GM21367 (cell line): ENCODE measurements around the gene NTNG2.

Experiments used
- ATAC-seq: cut with Tn5 transposase; IDR thresholded peaks from one replicate; pipeline ENCODE4 v1.9.1; 2021; ENCODE audit not compliant: unreplicated experiment

NTNG2 gene

DNA sequence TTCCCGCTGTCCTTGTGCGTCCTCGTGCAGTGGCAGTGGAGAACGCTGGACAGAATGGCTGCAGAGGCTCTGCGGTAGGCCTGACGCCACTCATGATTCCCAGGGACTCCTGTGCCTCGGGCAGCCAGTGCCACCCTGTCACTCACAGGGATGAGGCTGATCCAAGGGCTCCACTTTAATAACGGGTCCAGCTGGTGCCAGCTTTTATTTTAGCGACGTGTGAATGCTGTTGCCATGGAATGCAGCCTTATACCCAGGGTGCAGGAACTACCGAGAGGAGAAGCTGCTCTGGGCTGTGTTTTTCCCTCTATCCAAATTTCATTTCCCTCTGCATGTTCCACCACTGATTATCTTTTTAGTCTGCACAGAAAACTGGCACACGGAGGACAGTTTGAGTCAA, 15.8 kb upstream of the NTNG2 start:
- no peak for ATAC-seq

DNA sequence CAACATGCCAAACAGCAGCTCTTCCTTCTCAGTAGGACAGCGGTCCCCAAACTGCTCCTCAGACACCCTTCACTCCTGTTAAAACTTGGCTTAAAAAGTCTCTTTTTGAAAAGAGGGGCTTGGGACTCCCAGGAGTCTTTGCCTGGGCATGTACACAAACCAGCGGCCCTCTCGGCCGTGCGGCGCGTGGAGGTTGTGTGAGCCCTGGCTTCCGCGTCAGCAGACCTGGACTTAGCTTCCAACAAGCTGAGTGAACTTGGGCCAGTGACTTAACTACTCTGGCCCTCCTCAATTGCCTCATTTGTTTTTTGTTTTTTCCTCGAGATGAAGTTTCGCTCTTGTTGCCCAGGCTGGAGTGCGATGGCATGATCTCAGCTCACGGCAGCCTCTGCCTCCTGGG, 15.3 kb upstream of the NTNG2 start:
- ATAC-seq = no peak

DNA sequence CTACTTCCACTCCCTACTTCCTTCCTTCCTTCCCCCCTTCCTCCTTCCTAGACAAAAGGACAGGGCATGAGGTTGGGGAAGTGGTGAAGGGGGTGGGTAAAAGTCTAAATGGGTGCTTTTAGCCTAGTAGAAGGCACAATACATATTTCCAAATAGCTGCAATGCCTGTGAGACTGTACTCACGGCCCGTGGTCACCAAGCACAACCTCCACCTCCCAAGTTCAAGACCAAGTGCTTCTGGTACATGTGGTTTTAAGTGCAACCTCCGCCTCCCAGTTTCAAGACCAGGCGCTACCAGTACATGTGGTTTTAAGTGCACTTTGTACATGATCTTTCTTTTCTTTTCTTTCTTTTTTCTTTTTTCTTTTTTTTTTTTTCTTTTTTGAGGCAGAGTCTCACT, 14.5 kb upstream of the NTNG2 start:
- ATAC-seq = no peak

DNA sequence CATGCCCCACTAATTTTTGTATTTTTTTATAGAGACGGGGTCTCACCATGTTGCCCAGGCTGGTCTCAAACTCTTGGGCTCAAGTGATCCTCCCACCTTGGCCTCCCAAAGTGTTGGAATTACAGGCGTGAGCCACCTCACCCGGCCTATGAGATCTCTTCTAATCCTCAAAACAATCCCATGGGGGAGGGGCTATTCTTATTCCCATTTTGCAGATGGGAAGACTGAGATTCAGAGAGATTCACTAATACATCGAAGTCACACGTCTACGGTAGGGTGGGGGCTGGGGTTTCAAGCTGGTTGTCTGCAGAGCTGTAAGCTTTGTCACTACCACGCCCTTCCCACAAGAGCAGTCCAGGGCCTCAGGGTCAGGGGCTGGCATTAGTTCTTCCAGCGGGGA, 14.0 kb upstream of the NTNG2 start:
- ATAC-seq = no peak

DNA sequence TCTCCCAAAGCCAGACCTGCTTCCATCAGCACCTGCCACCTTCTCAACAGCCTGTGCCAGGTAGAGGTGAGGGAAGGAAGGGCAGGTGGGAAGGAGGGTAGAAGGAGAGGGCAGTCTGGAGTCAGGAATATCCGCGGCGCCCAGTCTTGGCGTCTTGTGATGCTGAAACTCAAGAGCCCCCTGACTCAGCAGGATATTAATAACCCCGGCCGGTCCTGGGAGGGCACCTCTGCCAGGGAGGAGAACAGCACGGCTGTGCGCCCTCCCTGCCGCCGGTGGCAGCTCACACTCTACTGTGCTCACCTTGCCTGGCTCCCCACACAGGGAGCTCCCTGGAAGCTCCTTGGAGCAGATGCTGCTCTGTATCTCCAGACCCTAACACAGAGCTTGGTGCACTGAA, 11.6 kb upstream of the NTNG2 start:
- ATAC-seq = no peak

DNA sequence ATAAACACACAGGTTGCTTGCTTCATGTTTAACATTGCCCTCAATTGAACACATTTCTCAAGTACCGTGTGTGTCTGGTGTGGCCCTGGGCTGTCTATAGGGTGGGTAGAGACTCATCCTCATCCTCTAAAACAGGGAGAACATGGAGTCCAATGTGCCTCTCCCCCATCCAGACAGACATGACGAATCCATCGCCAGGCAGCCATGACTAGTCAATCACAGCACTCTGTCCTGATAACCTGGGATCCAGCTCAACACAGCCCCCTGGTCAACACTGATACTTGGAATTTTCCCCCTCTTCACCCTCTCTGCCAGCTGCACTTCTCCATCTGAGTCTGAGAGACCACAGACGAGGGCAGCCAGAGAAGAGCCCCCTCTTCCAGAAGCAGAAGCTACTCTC, 10.7 kb upstream of the NTNG2 start:
- ATAC-seq = no peak

DNA sequence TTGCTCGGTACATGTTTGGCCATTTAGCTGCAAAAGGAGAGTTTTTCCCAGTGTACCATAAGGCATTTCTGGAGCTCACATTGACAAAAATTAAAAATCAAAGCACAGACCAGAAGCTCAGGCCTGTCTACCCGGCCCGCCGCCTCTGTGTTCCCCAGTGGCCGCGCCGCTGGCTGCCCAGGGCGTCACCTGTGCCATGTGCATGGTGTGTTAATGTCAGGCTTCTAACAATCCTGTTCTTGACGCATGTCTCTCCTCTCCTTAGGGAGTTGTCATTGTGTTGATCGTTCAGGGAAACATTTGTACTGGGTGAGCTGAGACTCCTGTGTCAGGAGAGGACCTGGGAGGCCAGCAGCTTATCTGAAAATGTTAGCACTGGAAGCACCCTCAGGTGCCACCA, 9.6 kb upstream of the NTNG2 start:
- no peak for ATAC-seq

DNA sequence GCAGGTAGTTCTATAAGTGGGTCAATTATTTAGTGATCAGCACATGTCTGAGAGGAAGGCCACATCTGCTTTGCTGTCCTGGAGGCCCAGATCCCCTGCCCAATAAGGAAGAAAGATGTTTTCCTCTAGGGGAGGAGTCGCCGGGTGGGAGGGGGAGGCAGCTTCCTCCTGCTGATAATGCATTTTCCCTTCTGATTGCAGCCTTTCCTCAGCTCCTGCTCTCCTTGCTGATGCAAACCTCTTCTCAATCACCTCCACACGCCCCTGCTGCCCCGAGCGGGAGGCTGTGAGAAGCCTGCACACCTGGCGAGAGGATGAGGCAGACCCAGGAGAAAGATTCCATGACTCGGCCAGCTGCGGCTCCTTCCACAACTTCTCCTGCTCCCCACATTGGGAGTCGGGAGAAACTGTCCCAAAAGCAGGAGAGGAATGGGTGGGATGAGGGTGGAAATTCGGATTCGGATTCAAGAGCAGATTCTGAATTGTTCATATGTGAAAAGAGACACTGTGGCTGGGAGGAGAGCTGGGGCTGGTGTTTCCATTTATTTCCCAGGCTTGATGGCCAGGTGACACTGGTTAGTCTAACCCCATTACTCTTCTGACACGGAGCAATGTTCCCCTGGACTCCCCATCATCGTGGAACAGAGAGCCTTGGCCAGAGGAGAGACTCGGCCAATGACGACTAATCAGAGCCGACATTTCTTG, 6.8 kb upstream of the NTNG2 start:
- no peak for ATAC-seq

DNA sequence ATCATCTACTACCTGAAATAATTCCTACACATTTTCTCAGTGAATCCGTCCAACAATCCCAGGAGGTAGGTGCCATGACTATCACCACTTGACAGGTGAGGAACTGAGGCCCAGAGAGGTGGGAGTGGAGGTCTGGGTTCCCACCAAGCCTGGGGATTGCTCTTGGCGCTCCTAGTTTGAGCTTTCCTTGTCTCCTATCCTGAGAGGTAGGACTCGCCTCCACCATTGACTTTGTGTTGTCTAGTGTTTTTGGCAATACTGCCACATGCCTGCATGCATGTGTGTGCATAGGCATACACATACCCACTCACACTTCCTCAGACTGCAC, 6.3 kb upstream of the NTNG2 start:
- no peak for ATAC-seq

DNA sequence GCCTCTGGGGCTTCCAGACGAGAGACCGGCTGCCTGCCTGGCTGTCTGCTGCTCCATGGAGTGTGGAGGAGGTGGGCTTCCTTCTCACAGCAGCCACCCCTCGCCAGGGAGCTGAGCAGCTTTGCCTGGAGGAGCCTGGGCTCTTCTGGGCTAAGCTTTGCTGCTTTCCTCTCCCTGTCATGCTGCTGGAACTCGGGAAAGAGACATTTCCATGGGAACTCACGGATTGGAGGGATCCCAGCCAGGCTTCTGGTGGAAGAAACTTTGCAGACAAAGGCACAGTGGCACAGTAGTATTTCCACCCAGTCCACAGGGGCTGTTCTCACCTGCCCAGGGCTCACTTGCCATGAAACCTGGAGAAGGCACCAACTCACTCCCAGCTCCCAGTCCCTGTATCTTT, 5.6 kb upstream of the NTNG2 start:
- no peak for ATAC-seq

DNA sequence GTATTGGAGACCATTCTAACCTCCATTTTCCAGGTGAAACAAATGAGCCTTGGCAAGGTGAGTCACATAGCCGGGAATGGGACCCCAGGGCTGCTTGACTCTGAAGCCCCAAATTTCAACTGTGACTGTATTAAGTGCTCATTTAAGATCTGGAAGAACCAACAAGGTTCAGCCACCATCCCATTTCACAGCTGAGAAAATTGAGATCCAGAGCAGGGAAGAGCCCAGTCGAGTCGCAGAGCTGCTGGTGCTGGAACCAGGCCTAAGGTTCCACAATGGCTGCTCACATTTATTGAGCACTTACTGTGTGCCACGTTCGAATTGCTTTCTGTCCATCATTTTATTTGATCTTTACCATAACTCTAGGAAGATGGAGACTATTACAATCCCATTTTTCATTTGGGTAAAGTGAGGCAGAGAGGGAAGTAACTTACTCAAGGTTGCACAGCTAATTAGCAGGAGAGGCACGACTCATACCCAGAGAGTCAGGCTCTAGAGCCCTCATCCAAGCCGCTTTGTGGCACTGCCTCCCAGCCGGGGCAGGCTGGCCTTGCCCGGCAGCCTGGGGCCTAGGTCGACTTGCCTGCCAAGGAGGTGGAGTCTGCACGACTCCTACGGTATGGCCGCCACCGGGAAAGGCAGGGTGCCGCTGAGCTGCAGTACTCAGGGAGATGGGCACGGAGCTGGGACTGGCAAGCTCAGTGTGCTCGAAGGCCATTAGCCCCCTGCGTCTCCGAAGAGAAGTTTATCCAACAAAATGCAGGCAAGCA, 4.3 kb upstream of the NTNG2 start:
- no peak for ATAC-seq

DNA sequence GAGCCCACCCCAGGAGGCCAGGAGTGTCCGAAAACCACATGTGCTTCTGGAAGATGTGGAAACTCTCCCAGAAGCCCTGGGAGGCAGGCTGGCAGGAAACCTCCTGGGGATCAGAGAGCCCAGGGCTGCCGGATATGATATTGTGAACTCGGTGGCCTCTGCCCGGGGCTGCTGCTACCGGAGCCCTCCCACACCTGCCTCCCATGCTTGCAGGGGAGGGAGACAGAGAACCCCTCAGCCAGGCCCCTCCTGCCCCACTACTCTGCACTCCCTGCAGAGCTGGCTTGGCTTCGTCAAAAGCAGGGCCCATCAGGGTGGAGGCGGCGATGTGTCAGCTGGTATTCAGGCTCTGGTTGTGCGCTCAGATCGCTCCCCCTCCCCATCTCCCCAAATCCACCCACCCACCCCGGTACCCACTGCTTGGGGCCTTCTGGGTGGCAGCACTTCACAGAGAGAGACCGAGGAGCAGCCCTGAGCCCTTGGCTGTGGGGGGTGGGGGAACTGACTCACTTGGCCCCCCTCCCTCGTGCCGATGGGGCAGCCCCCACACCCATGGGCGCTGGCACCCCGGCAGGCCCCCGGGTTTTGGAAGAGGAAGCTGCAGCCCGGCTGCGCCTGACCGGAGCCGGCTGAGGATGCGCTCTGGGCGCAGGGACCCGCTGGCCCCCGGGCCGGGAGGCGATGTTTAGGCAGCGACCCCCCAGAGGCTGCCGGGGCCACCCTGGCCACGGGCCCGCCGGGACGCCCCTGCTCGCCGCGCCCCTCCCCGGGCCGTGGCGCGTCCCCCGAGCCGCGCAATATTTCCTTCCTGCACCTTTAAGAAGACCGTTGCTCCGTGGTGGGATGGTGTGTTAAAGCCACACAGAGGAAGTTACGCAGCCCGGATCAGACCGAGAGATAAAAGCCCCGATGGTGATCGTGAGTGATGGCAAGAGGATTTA, 786 bp upstream of the NTNG2 start:
- no peak for ATAC-seq

DNA sequence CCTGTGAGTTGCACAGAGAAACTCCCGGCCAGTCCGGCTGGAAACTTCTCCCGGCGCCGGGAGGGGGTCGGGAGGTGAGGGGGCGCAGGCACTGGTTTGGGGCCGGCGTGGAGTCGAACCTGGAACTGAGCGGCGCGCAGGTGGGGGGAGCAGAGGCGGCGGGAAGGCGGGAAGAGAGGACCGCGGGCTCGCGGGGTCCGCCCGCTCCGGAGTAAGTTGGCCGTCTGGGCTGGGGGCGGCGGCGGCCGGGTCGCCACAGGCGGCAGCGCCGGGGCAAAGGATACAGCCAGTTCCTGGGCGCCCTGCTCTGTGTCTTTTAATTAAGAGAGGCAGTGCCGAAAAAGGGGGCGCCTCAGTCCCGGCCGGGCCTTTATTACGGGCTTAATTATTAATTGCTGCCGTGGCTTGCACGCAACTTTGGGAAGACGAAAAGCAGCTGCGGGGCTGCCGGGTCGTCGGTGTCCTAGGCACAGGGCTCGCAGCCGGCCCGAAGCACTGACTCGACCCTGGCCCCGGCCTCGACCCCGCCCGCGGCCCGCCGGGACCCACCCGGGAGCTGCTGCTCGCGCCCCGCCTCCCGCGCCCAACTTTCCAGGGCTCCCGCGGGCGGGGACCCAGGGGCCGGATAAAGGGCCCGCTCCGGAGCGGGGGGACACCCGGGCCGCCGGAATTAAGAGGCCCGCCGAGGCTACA, 1.1 kb downstream of the NTNG2 start:
- ATAC-seq = no peak

DNA sequence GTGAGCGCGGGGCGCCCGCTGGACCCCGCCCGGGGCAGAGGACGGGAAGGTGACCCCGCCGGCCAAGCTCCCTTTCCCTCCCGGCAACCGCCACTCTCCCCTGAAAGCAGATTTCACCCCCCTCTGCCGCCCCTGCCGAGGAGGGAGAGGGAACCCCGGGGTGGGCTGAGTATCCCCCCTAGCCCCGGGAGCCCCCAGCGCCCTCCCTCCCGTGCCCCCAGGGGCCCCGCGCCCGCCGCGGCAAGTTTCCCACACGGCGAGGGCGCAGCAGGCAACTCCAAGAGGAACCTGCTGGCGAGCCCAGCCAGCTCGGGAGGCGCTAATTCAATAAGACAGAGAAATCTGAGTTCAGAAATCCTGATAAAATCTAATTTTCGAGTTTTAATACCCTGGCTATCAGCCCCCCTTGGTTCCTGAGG, 1.6 kb downstream of the NTNG2 start:
- no peak for ATAC-seq

DNA sequence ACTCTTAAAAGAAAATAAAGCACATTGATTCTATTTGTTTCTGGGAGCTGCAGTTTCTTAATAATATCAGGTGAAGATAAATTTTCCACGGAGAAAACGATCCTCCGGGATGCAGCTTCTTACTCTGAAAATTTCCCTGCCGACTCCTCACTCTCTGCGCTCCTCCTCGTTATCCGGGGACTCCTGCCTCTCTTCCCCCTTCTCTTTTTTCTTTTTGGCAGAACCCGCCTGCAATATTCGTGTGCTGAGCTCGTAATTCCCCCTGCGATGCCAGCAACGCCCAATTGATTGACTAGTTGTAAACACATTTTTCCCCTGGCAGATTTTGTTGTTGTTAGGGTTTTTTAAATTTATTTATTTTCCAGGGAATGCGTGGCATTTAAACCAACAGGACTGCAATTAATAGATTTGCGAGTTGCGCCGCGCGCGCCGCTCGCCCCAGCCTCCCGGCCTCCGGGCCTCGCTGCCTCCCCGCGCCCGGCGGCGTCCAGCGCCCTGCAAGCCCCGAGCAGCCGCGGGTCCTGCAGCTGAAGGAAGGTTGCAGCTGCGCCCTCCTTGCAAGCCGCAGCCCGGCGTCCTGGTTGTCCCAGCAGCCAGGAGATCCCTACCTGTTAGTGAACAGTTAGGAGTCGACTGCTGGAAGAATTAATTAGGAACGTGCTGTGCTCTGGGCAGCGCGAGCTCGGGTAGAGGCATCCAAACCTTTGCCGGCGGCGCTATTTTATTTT, 2.2 kb downstream of the NTNG2 start:
- ATAC-seq = no peak

DNA sequence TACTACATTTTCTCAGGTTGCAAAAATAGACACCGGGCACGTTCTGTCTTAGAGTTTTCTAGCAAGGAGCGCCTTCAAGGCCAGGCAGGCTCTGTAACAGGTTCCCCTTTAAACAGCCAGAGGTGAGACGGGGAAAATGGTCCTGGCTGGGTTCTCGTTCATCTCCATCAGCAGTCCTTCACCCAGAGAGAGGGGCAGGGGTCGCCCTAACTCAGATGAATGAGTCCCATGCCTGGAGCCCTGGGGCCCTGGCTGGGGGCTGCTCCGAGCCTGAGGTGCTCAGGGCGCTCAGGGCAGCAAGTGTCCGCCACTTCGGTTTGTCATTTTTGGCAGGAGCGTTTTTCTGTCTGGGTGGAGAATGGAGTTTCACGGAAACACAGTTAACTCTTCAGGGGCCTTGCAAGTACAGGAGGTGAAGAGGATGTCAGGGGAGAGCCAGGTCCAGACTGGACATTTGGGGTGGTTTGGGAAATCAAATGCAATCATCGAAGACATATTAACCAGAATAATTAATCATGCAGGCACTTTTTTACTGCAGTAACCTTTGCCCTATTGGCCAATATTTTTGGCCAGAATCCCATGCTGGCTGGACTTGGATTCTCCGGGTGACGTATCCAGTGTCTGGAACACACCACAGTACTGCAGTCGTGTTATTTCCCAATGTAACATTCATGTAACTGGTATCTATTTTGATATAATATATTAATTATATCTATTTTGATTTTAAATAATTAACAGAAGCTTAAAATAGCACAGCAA, 2.9 kb downstream of the NTNG2 start:
- ATAC-seq = no peak

DNA sequence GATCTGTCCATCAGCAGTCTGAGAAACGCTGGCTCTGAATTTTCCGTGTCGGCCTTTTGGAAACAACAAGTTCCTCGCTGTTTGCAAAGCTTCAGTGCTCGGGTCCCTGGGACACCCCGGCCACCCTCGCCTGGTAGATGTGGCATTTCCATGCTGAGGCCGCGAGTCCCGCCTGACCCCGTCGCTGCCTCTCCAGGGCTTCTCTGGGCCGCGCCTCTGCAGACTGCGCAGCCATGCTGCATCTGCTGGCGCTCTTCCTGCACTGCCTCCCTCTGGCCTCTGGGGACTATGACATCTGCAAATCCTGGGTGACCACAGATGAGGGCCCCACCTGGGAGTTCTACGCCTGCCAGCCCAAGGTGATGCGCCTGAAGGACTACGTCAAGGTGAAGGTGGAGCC, 4.7 kb downstream of the NTNG2 start:
- no peak for ATAC-seq

DNA sequence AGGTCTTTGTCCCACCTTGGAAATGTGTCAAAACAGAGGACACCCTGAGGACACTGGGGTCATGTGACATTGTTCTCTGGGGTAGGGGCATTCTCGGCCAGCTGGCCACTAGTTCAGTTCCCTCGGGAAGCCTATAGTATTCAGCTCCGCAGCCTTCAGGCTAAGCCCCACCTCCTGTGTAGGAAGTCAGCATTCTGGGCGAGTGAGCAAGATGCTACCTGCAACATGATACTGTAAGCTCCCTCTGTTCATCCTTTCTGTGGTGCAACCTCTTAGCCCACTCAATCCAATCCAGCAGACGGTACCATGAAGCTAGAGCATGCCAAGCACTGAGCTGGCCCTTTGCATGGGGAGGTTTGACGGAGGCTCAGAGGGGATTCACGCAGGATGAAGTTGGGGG, 5.3 kb downstream of the NTNG2 start:
- no peak for ATAC-seq

DNA sequence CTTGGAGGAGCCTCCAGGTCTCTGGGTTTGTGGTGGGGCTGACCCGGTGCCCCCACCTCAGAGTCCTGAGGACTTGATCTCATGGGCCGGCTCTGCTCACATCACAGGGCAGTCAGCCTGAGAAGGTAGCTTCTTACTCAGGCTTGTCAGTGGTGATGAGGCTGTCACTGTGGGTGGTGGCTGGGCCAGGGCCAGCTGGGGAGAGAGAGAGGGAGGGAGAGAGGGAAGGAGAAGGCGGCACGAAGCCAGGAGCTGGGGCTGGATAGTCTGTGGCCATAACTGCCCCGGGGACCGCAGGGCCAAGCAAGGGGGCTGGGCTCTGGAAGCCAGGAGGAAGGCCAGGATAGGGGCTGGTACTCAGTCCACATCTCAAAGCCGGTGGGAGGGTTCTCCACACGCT, 6.5 kb downstream of the NTNG2 start:
- no peak for ATAC-seq

DNA sequence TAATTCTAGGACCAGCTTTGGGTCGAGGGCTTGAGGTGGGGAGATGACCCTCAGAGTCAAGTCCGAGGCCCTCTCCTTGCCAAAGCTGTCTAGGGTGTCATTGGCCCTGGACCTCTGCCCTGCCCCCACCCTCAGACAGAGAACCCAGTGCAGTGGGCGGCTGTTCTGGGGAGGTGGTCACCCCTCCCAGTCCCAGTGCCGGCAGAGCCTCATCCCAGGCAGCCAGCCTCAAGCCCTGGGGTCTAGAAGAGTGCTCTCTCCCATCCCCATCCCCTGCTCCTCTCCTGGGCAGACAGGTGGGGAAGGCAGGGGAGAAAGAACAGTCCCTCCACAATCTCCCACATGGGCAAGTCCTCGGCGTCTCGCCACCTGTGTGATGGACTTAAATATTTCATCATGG, 7.0 kb downstream of the NTNG2 start:
- ATAC-seq = no peak
